K562 (cell line): ENCODE measurements around the gene ZNF547. TPM values are rescaled to one million over a fixed set of nuclear protein-coding genes. Genes with fewer than 3 reads are reported as not detected.

Source experiments
- FOS ChIP-seq: IDR thresholded peaks from 3 replicates; pipeline ENCODE4 v1.6.1; 2011; ENCODE audit not compliant: insufficient read length; ENCODE audit errors: extremely low read depth
- FOXK1 ChIP-seq: sonication (generic); formaldehyde crosslinking; IDR thresholded peaks from 2 replicates; pipeline ENCODE4 v1.8.0; 2022; ENCODE audit warnings: missing genetic modification reagents, mild to moderate bottlenecking, borderline replicate concordance
- HDGF ChIP-seq: fragments of 450-650 bp; IDR thresholded peaks from 2 replicates; pipeline ENCODE4 v1.6.1; 2016
- MAFG ChIP-seq: fragments of 450-650 bp; conservative IDR thresholded peaks from 2 replicates; pipeline ENCODE4 v1.6.1; 2016; ENCODE audit warnings: missing genetic modification characterization, missing compliant biosample characterization
- MCM7 ChIP-seq, 2 experiments: fragments of 450-650 bp; IDR thresholded peaks; 2 replicates each; pipeline ENCODE4 v1.6.1; 2016 to 2018
- MEIS2 ChIP-seq: fragments of 450-650 bp; IDR thresholded peaks from 2 replicates; pipeline ENCODE4 v1.6.1; 2014; ENCODE audit warnings: mild to moderate bottlenecking; ENCODE audit not compliant: partially characterized antibody
- MYNN ChIP-seq, 2 experiments: sonication (generic); formaldehyde crosslinking in 1 of 2; IDR thresholded peaks; 2 replicates each; pipeline versions ENCODE4 v1.5.0 to v1.6.1; 2016 to 2020; ENCODE audit warnings: antibody characterized with exemption in 1 of 2, missing genetic modification reagents in 1 of 2
- SIX5 ChIP-seq, 2 experiments: IDR thresholded peaks; 2 replicates each; pipeline ENCODE4 v1.6.1; 2011; ENCODE audit warnings: low read length in 2 of 2, borderline replicate concordance in 1 of 2, low read depth in 1 of 2, mild to moderate bottlenecking in 1 of 2, moderate library complexity in 1 of 2; ENCODE audit not compliant: insufficient read depth in 1 of 2
- SMARCA5 ChIP-seq: fragments of 450-650 bp; IDR thresholded peaks from 2 replicates; pipeline ENCODE4 v1.6.1; 2016
- ZNF274 ChIP-seq: IDR thresholded peaks from 2 replicates; pipeline ENCODE4 v1.6.1; 2011; ENCODE audit warnings: low read depth, mild to moderate bottlenecking, low read length, moderate library complexity, borderline replicate concordance
- ZNF407 ChIP-seq: fragments of 450-650 bp; IDR thresholded peaks from 2 replicates; pipeline ENCODE4 v1.6.1; 2016; ENCODE audit warnings: low read depth
- ZNF551 ChIP-seq: fragments of 250-450 bp; sonication (Bioruptor Pico); IDR thresholded peaks from 2 replicates; pipeline ENCODE4 v1.5.0; 2021; ENCODE audit warnings: mild to moderate bottlenecking, moderate library complexity
- ZNF586 ChIP-seq: fragments of 450-650 bp; formaldehyde crosslinking; conservative IDR thresholded peaks from 2 replicates; pipeline ENCODE4 v1.4.0; 2020; ENCODE audit warnings: mild to moderate bottlenecking, moderate library complexity
- ZNF695 ChIP-seq: fragments of 450-650 bp; formaldehyde crosslinking; IDR thresholded peaks from 2 replicates; pipeline ENCODE4 v1.4.0; 2020; ENCODE audit warnings: mild to moderate bottlenecking, moderate library complexity
- polyA plus RNA-seq, 8 experiments: library from polyadenylated mRNA; depleted of rRNA in 4 of 8; stranded (reverse) in 5 of 8; unstranded in 3 of 8; fragments of >200 nt; fragmentation: Nextera tagmentation in 2 of 8; fragmentation: Illumina TruSeq in 1 of 8; extraction: Ambion mirVana in 2 of 8; extraction: Trizol in 1 of 8; gene quantifications; 2 replicates each; pipeline versions ENCODE4 v1.2.1 to v1.2.3, GENCODE V29; 2011 to 2014; ENCODE audit warnings: inconsistent platforms in 1 of 8, missing spikeins in 1 of 8
- total RNA-seq, 7 experiments: library from RNA; depleted of rRNA in 6 of 7; stranded (reverse); fragments of >200 nt in 6 of 7; fragmentation: Illumina TruSeq in 2 of 7; extraction: Trizol in 2 of 7; gene quantifications; 2 replicates each; pipeline versions ENCODE4 v1.2.1 to v1.2.3, GENCODE V29; 2011 to 2021; ENCODE audit warnings: low replicate concordance in 1 of 7
- TF ChIP-seq, protein P1 (sequence below): sonication (generic); formaldehyde crosslinking; IDR thresholded peaks from 2 replicates; pipeline ENCODE4 v1.8.1; 2023; ENCODE audit warnings: mild to moderate bottlenecking, missing genetic modification reagents
- TF ChIP-seq, protein P2 (sequence below): sonication (generic); formaldehyde crosslinking; IDR thresholded peaks from 2 replicates; pipeline ENCODE4 v1.8.0; 2023; ENCODE audit warnings: mild to moderate bottlenecking, missing genetic modification reagents

ZNF547 gene
- total and polyA plus RNA-seq, 9 of the 15 experiments (the other 6 are each of a cell fraction or from before 2014, with no cell fraction given), result 0.03 to 0.96 (median 0.30) TPM

DNA sequence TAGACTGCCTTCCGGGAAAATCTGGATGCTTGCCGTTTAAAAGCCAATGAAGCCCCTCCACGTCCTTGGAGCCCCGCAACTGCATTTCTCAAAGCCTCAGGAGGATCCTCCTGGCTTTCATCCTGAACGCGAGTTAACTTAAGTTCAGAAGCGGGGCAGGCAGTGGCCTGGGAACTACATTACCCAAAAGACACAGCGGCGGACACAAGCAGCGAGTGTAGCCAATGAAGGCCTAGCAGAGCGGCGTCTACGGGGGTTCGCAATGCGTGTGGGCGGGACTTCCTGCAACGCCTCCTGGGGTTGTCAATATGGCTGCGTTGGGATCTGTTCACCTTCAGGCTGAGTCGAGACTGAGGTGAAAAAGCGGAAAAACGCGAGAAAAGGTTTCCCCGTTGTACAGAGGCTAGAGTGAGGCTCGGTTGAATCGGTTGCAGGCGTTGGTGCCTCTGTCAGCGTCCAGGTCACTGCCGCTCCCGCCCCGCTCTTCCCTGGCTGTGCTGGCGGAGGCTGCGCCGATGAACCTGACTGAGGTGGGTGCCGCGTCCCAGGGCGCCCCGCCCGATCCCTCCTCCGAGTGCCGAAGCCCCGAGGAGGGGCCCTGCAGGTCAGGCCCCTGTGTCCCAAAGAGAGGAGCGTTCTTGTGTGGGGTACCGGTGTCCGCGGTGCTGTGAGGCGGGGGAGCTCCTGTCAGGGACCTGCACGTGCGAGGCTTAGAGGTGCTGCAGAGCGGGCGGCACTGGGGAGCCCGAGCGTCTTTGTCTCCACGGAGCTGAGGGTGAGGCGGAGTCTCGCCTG, 47.7 kb downstream of the ZNF547 start, which contains the start of gene ZNF17 (continued):
- TF ChIP-seq ZNF407 (peak; percentile 57; the same call in 1 of the 2 replicates), ZNF695 (CRISPR knock-in tag) (no peak), HDGF (no peak), MYNN (IDR thresholded peaks at IDR 0.05) (no peak), MYNN (CRISPR knock-in tag; IDR thresholded peaks at IDR 0.05) (no peak), ZNF274 (no peak), SIX5 (IDR thresholded peaks at IDR 0.05; ENCODE audit: borderline replicate concordance in 1 of 2, insufficient read depth in 1 of 2, low read depth in 1 of 2, low read length in 2 of 2) (peak; percentile 69 to 87), MAFG (tag) (no peak), MCM7 (IDR thresholded peaks at IDR 0.05) (no peak), FOS (peak; percentile 79), ZNF586 (CRISPR knock-in tag) (no peak), ZNF551 (CRISPR knock-in tag) (no peak), SMARCA5 (no peak), FOXK1 (CRISPR knock-in tag) (0 out of 2 replicates have a peak, but pooled peaks have one; percentile 24), MEIS2 (no peak)
- TF ChIP-seq, protein P1, sequence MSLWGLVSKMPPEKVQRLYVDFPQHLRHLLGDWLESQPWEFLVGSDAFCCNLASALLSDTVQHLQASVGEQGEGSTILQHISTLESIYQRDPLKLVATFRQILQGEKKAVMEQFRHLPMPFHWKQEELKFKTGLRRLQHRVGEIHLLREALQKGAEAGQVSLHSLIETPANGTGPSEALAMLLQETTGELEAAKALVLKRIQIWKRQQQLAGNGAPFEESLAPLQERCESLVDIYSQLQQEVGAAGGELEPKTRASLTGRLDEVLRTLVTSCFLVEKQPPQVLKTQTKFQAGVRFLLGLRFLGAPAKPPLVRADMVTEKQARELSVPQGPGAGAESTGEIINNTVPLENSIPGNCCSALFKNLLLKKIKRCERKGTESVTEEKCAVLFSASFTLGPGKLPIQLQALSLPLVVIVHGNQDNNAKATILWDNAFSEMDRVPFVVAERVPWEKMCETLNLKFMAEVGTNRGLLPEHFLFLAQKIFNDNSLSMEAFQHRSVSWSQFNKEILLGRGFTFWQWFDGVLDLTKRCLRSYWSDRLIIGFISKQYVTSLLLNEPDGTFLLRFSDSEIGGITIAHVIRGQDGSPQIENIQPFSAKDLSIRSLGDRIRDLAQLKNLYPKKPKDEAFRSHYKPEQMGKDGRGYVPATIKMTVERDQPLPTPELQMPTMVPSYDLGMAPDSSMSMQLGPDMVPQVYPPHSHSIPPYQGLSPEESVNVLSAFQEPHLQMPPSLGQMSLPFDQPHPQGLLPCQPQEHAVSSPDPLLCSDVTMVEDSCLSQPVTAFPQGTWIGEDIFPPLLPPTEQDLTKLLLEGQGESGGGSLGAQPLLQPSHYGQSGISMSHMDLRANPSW (CRISPR knock-in tag), result no peak
- TF ChIP-seq, protein P2, sequence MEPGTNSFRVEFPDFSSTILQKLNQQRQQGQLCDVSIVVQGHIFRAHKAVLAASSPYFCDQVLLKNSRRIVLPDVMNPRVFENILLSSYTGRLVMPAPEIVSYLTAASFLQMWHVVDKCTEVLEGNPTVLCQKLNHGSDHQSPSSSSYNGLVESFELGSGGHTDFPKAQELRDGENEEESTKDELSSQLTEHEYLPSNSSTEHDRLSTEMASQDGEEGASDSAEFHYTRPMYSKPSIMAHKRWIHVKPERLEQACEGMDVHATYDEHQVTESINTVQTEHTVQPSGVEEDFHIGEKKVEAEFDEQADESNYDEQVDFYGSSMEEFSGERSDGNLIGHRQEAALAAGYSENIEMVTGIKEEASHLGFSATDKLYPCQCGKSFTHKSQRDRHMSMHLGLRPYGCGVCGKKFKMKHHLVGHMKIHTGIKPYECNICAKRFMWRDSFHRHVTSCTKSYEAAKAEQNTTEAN (CRISPR knock-in tag), result no peak
